Chondrocyte (in vitro differentiated cells): ENCODE results near the gene CDC42BPB. TPM values are rescaled to one million over a fixed set of nuclear protein-coding genes. Genes with fewer than 3 reads are reported as not detected.
A peak's percentile ranks its signal among the peaks of the same experiment; 100 is the strongest.

ENCODE experiments used
- DNase-seq: peaks from one replicate; pipeline ENCODE4 v3.0.0; 2021; ENCODE audit warnings: mixed read lengths, low spot score
- H3K27ac Mint-ChIP-seq: one replicate; pipeline ENCODE4 v1.8.0; 2021; ENCODE audit warnings: mild to moderate bottlenecking, moderate library complexity, mixed read lengths; ENCODE audit not compliant: unreplicated experiment
- H3K27me3 Mint-ChIP-seq: 2 replicates; pipeline ENCODE4 v1.8.0; 2021; ENCODE audit warnings: low read depth, mixed read lengths
- H3K36me3 Mint-ChIP-seq: 2 replicates; pipeline ENCODE4 v1.8.0; 2021; ENCODE audit warnings: low read depth, mixed read lengths
- H3K4me1 Mint-ChIP-seq: 2 replicates; pipeline ENCODE4 v1.8.0; 2021; ENCODE audit warnings: low read depth, mild to moderate bottlenecking, mixed read lengths
- H3K4me3 Mint-ChIP-seq: one replicate; pipeline ENCODE4 v1.8.0; 2021; ENCODE audit warnings: mild to moderate bottlenecking, moderate library complexity, mixed read lengths; ENCODE audit not compliant: unreplicated experiment
- H3K9me3 Mint-ChIP-seq: 2 replicates; pipeline ENCODE4 v1.8.0; 2021; ENCODE audit warnings: low read depth, mixed read lengths
- total RNA-seq: library from RNA; stranded (reverse); gene quantifications from 3 replicates; pipeline ENCODE4 v1.2.1, GENCODE V29; 2021
- TF ChIP-seq, protein P1 (sequence below): fragments of 200-600 bp; sonication (generic); IDR thresholded peaks from 2 replicates; pipeline ENCODE4 v1.5.0; 2021; ENCODE audit warnings: antibody characterized with exemption, mild to moderate bottlenecking, moderate library complexity

The CDC42BPB gene
- total RNA-seq, 1 donor from 2014 or later = 106 TPM

- no peak overlapping the region for H3K27ac Mint-ChIP-seq
- no peaks in the 10 kb centered on the region for H3K9me3 Mint-ChIP-seq
- H3K4me1 Mint-ChIP-seq = no peaks in the 10 kb centered on the region
- H3K4me3 Mint-ChIP-seq = no peak overlapping the region
- TF ChIP-seq, protein P1, sequence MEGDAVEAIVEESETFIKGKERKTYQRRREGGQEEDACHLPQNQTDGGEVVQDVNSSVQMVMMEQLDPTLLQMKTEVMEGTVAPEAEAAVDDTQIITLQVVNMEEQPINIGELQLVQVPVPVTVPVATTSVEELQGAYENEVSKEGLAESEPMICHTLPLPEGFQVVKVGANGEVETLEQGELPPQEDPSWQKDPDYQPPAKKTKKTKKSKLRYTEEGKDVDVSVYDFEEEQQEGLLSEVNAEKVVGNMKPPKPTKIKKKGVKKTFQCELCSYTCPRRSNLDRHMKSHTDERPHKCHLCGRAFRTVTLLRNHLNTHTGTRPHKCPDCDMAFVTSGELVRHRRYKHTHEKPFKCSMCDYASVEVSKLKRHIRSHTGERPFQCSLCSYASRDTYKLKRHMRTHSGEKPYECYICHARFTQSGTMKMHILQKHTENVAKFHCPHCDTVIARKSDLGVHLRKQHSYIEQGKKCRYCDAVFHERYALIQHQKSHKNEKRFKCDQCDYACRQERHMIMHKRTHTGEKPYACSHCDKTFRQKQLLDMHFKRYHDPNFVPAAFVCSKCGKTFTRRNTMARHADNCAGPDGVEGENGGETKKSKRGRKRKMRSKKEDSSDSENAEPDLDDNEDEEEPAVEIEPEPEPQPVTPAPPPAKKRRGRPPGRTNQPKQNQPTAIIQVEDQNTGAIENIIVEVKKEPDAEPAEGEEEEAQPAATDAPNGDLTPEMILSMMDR = no peak
- peak; percentile 67 for DNase-seq
- H3K27me3 Mint-ChIP-seq = no peaks in the 10 kb centered on the region
- peaks cover 57% of the 10 kb centered on the region for H3K36me3 Mint-ChIP-seq
Measured at GRCh38 chr14:102969901-102970300, 87.4 kb downstream of the CDC42BPB start.

GRCh38 chr14:102969060-102969791 lies 88.1 kb downstream of the CDC42BPB start:
- Mint-ChIP-seq H3K27ac (no peak overlapping the region), H3K4me1 (no peaks in the 10 kb centered on the region), H3K4me3 (no peak overlapping the region), H3K9me3 (no peaks in the 10 kb centered on the region), H3K36me3 (peaks cover 54% of the 10 kb centered on the region), H3K27me3 (no peaks in the 10 kb centered on the region)
- peak; percentile 87 for DNase-seq
- TF ChIP-seq, protein P1 = no peak

- DNase-seq = no peak
- Mint-ChIP-seq H3K36me3 (peaks cover 52% of the 10 kb centered on the region), H3K27me3 (no peaks in the 10 kb centered on the region), H3K9me3 (no peaks in the 10 kb centered on the region), H3K27ac (no peak overlapping the region), H3K4me1 (no peaks in the 10 kb centered on the region), H3K4me3 (no peak overlapping the region)
- TF ChIP-seq, protein P1 = no peak
Measured at GRCh38 chr14:102968306-102968705, 89.0 kb downstream of the CDC42BPB start.

DNA sequence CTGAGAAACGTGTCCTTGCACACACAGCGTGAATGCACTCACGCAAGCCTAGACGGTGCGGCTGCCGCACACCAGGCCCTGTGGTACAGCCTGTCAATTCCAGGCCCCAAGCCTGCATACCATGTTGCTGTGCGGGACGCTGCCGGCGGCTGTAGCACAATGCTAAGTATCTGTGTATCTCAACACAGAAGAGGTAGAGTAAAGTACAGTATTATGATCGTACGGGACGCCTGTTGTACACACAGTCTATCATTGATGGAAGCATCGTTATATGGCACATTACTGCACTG lies 89.9 kb downstream of the CDC42BPB start:
- Mint-ChIP-seq H3K4me1 (no peaks in the 10 kb centered on the region), H3K4me3 (no peak overlapping the region), H3K9me3 (no peaks in the 10 kb centered on the region), H3K27ac (no peak overlapping the region), H3K36me3 (peaks cover 50% of the 10 kb centered on the region), H3K27me3 (no peaks in the 10 kb centered on the region)
- peak; percentile 63 for DNase-seq
- TF ChIP-seq, protein P1 = no peak

DNA sequence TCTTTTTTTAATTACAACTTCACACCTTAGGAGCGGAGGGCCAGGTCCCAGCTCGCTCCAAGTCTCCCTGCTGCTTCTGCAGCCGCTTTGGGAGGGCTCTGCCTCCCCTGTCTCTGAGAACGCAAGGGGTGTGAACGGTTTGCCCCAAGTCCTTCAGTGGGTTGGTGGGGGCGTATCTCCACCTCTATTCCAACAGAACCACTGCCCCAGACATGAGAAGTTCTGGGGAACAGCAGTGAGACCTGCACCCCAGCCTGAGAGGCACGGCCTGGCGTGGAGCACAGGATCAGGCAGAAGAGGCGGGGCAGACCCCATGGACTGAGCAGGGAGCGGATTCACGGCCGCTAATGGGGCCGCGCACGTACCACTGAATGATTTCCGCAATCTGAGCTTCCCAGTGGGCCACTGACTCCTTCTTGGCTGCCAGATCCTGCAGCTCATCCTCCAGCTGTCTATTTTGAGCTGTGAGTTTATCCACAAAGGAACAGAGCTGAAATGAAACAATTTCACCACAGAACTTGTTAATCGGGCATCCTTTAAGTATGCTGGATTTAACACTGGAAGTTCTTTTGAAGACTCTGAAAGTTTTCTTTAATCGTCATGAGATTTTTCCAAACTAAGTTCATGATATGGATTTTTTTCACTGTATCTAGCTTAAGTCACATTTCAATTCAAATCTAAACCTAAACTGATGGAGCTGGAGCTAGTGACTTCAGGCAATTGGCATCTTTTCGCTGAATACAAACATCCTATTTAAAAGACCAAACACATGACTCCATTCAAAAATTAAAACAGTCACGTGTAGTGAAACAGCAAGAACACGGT lies 90.5 kb downstream of the CDC42BPB start:
- TF ChIP-seq, protein P1 = no peak
- H3K4me3 Mint-ChIP-seq = no peak overlapping the region
- peak; percentile 67 for DNase-seq
- no peaks in the 10 kb centered on the region for H3K27me3 Mint-ChIP-seq
- no peaks in the 10 kb centered on the region for H3K4me1 Mint-ChIP-seq
- no peak overlapping the region for H3K27ac Mint-ChIP-seq
- H3K36me3 Mint-ChIP-seq = peaks cover 50% of the 10 kb centered on the region
- no peaks in the 10 kb centered on the region for H3K9me3 Mint-ChIP-seq
